Fibroblast of villous mesenchyme (primary cell): ENCODE data around the gene ZFPM1. TPM values are rescaled to one million over a fixed set of nuclear protein-coding genes. Genes with fewer than 3 reads are reported as not detected.
A peak's percentile ranks its signal among the peaks of the same experiment; 100 is the strongest.

ENCODE experiments used
- DNase-seq: peaks from one replicate; pipeline ENCODE4 v3.0.0-alpha.2; 2010; ENCODE audit warnings: low read depth
- H3K4me3 ChIP-seq: 2 replicates; pipeline ENCODE4 v1.5.1; 2011; ENCODE audit warnings: low read depth, mild to moderate bottlenecking, low read length
- total RNA-seq: library from RNA; depleted of rRNA; stranded (reverse); fragments of >200 nt; gene quantifications from 2 replicates; pipeline ENCODE4 v1.2.3, GENCODE V29; 2012
- TF ChIP-seq, protein P1 (sequence below): IDR thresholded peaks from 2 replicates; pipeline ENCODE4 v1.5.1; 2012; ENCODE audit warnings: low read depth, mild to moderate bottlenecking, low read length; ENCODE audit not compliant: insufficient read depth

The ZFPM1 gene
- total RNA-seq, 1 donor, result 2.6 TPM

DNA sequence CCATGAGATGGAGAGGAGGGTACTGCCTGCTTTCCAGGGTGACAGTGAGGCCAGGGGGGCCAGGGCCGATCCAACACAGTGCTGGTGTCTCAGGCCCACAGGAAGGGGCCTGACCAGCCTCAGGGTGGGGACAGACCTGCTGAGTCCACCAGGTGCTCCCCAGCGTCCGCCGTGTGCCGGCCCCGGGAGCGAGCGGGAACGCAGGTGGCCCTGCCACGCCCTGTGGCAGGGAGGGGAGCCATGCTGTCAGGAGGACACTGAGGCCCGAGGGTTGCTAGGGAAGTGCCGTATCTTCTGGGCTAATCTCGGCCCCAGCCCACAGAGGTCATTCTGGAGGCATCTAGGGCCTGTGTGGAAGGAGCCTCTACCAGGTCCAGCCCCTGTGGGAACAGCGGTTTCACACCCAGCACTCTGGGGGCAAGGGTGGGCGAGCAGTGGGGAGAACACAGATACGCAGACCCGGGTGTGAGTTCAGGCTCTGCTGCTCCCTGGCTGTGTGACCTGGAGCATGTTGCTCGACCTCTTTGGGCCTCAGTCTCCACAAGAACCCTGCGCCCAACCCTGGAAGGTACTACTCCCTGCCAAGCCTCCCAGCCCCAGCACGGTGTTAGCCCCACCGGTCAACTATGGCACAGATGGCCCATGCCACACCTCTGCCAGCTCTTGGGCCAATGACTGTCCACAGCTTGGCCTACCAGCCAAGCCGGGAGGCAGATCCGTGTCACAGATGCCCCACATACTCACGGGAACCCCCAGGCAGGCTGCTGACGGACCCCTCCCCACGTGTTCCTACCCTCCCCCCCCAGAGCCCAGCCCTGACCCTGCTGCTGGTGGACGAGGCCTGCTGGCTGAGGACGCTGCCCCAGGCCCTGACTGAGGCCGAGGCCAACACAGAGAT is 73.2 kb downstream of the ZFPM1 start:
- no peak overlapping the region for H3K4me3 ChIP-seq
- DNase-seq, result no peak
- TF ChIP-seq, protein P1, sequence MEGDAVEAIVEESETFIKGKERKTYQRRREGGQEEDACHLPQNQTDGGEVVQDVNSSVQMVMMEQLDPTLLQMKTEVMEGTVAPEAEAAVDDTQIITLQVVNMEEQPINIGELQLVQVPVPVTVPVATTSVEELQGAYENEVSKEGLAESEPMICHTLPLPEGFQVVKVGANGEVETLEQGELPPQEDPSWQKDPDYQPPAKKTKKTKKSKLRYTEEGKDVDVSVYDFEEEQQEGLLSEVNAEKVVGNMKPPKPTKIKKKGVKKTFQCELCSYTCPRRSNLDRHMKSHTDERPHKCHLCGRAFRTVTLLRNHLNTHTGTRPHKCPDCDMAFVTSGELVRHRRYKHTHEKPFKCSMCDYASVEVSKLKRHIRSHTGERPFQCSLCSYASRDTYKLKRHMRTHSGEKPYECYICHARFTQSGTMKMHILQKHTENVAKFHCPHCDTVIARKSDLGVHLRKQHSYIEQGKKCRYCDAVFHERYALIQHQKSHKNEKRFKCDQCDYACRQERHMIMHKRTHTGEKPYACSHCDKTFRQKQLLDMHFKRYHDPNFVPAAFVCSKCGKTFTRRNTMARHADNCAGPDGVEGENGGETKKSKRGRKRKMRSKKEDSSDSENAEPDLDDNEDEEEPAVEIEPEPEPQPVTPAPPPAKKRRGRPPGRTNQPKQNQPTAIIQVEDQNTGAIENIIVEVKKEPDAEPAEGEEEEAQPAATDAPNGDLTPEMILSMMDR, result no peak

GRCh38 chr16:88526906-88527185 is 73.8 kb downstream of the ZFPM1 start:
- DNase-seq, result no peak
- TF ChIP-seq, protein P1, result no peak
- H3K4me3 ChIP-seq, result no peak overlapping the region

DNA sequence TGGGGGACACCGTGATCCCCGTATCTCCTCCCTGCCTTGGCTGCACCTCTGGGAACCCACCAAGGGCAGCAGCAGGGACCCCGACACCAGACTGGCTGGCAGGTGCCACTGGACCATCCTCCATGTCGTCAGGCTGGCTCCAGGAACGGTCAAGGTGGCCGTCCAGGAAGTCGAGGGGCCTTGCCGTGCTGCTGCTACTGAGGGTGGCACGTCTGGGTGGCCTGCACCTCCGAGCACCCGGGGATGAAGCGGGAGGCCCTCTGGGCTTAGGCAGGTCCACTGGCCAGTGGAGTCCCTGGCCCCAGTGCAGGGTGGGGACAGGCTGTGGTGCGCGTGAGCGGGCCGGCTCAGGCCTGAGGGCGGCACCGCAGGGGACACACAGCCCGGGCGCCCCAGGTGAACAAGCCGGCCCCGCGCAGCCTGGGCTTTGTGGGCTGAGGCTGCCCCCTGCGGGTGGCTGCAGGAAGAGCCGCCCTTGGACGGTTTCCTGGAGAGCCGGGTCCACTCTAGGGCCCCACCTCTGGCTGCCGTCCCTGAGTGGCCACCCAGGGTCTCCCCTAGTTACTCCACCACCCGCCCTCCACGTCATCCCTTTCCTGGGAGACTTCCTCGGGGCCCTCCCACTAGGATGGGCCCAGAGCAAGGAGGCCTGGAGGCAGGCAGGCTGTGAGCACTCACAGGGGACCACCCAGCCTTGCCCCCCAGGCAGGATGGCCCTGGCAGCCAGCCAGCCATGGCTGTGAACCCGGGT is 74.3 kb downstream of the ZFPM1 start:
- peak; percentile 58 for DNase-seq
- TF ChIP-seq, protein P1, result peak; percentile 83

GRCh38 chr16:88527937-88528743 is 75.1 kb downstream of the ZFPM1 start:
- no peak for DNase-seq
- TF ChIP-seq, protein P1, result no peak
- H3K4me3 ChIP-seq, result no peak overlapping the region

More for the DNA sequence above, 74.3 kb downstream of the ZFPM1 start:
- H3K4me3 ChIP-seq, result no peak overlapping the region

DNA sequence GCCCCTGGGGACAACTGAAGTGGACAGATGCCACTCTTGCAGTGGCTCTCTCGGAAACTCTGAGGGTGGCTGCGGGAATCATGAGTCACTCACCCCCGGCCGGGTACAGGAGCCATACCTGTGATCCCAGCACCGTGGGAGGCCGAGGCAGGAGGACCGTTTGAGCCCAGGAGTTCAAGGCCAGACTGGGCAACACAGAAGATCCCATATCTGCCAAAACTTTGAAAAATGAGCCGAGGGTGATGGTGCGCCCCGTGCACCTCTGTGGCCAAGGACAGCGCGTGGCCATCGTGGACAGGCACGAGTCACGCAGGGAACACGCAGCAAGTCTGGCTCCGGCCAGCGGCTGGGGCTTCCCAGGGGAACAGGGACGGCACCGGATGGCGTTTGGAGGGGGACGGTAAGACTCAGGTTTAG is 75.8 kb downstream of the ZFPM1 start:
- DNase-seq, result no peak
- no peak overlapping the region for H3K4me3 ChIP-seq
- TF ChIP-seq, protein P1, result no peak

- TF ChIP-seq, protein P1, result no peak
- no peak overlapping the region for H3K4me3 ChIP-seq
- DNase-seq, result no peak
Observed at GRCh38 chr16:88529596-88529995, 76.5 kb downstream of the ZFPM1 start.
